Muscle layer of colon (tissue), 2 donors: ENCODE results near the gene MOK.

ENCODE experiments used
- H3K27ac ChIP-seq: one replicate; pipeline ENCODE4 v1.7.0; 2013; ENCODE audit warnings: low read depth, mild to moderate bottlenecking, low read length, moderate library complexity
- H3K27me3 ChIP-seq, 2 donors: one replicate each; pipeline ENCODE4 v1.7.0; 2013; ENCODE audit warnings: low read length in 2 of 2, mild to moderate bottlenecking in 2 of 2; ENCODE audit not compliant: insufficient read depth in 2 of 2, control insufficient read depth in 1 of 2
- H3K36me3 ChIP-seq: one replicate; pipeline ENCODE4 v1.7.0; 2013; ENCODE audit warnings: mild to moderate bottlenecking, low read length; ENCODE audit not compliant: insufficient read depth
- H3K4me1 ChIP-seq: one replicate; pipeline ENCODE4 v1.7.0; 2013; ENCODE audit warnings: mild to moderate bottlenecking, low read length; ENCODE audit not compliant: insufficient read depth
- H3K4me3 ChIP-seq, 2 donors: one replicate each; pipeline ENCODE4 v1.7.0; 2013; ENCODE audit warnings: low read length in 2 of 2, low read depth in 1 of 2, mild to moderate bottlenecking in 1 of 2, moderate library complexity in 1 of 2
- H3K9ac ChIP-seq: one replicate; pipeline ENCODE4 v1.7.0; 2013; ENCODE audit warnings: low read length
- H3K9me3 ChIP-seq: one replicate; pipeline ENCODE4 v1.7.0; 2013; ENCODE audit warnings: mild to moderate bottlenecking, low read length
- donor health status: abdominal sarcoma.
- donor health status: Adenocarcinoma of cecum.

The MOK gene

DNA sequence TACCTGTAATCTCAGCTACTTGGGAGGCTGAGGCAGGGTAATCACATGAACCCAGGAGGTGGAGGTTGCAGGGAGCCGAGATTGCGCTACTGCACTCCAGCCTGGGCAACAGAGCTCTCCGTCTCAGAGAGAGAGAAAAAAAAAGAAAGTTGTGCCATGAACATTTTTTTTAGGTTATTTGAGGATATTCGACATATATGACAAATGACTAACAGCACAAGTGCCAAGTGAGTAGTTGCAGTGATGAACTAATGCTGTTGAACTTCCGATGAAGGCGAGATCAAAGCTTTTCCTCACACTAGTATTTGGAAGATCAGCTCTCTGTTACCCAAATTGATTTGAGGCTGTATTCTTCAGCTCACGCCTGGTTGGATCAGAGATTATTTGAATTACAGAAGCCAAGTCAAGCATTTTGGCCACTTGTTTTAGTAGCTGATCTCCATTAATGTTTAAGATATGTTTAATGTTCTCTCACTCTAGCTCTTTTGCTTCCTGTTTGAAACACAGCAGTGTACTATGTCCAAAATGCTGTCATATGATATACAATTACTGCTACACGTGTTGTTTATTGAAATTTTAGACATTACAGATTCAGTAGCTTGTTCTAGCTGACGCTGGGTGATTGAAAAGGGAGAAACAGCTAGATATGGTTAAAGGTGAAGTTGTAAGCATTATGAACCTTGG, 121.9 kb downstream of the MOK start:
- Histone ChIP-seq H3K36me3 (no peaks in the 10 kb centered on the region), H3K9ac (no peak overlapping the region), H3K27me3 (no peaks in the 10 kb centered on the region), H3K27ac (no peak overlapping the region), H3K9me3 (no peaks in the 10 kb centered on the region), H3K4me3 (no peak overlapping the region), H3K4me1 (peaks cover 30% of the 10 kb centered on the region)

DNA sequence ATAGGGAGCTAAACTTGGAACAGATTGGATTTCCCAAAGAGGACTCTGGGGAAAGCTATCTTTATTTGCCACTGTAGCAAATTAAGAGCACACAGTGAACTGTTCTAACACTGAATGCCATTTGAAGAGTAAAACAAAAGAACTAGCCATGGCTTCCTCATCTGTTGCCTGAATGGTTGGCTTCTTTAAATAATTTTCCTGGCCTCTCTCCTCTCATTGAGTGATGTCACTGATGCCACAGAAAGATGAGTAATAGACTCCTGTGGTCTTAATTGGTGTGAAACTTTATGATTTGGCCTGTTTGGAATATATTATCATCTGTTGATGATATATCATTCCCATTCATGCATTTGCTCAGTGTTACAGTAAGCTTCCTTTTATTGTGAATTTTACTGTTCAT, 122.8 kb downstream of the MOK start:
- H3K36me3 ChIP-seq = no peaks in the 10 kb centered on the region
- H3K9ac ChIP-seq = no peak overlapping the region
- H3K27ac ChIP-seq = no peak overlapping the region
- peaks cover 23% of the 10 kb centered on the region for H3K4me1 ChIP-seq
- no peaks in the 10 kb centered on the region for H3K9me3 ChIP-seq
- H3K4me3 ChIP-seq = no peak overlapping the region
- H3K27me3 ChIP-seq = no peaks in the 10 kb centered on the region

DNA sequence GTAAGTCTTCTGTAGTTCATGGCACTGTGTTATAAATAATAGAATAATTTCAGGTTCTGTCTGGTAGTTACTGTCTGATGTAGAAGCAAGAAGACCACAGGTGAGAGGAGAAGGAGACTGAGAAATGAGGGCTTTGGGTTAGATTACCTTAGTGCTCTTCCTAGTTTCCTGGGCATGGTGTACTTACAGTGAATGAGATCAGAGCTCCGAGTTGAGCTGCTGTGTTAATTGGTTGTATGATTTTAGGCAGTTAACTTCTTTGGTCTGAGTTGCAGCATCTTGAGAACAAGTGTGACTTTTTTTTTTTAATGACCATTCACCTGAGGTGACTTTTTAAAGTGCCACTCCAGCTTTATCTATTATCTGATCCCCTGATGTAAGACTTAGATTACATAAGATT, 123.8 kb downstream of the MOK start:
- no peaks in the 10 kb centered on the region for H3K9me3 ChIP-seq
- H3K4me3 ChIP-seq = no peak overlapping the region
- no peaks in the 10 kb centered on the region for H3K36me3 ChIP-seq
- H3K9ac ChIP-seq = no peak overlapping the region
- H3K27ac ChIP-seq = no peak overlapping the region
- peaks cover 18% of the 10 kb centered on the region for H3K4me1 ChIP-seq
- H3K27me3 ChIP-seq = no peaks in the 10 kb centered on the region

DNA sequence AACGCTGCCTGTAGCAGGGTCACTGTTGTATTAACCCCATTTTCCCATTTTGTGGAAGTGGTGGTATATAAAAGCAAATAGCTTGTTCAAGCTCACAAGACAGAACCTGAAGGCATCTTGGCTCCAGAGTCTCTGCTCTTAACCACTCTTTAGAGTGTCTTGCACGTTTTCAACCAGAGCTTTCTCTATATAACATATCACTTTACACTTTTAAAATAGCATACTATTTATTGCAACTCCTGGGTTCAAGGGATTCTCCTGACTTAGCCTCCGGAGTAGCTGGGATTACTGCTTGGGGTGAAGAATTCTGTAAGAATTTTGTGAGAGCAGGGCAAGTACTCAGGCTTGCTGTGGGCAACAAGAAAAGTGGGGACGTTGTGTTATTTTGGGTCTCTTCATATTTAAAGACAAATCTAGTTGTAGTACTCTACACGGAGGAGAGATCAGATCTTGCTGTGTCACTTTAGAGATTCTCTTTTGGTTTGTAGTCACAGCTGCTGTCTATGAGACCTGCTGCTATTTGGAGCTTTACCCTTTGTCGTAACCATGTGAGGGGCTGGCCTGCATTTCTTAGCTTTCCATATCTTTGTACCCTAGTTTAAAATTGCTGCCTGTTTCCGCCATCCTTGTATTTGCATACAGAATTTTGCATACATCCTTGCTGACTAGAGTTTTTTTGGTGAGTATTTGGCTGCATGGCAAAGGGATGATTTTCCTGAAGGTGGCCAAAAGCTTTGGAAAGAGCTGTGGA, 124.5 kb downstream of the MOK start:
- no peaks in the 10 kb centered on the region for H3K9me3 ChIP-seq
- H3K27ac ChIP-seq = no peak overlapping the region
- no peak overlapping the region for H3K4me3 ChIP-seq
- no peaks in the 10 kb centered on the region for H3K27me3 ChIP-seq
- no peaks in the 10 kb centered on the region for H3K36me3 ChIP-seq
- peaks cover 18% of the 10 kb centered on the region for H3K4me1 ChIP-seq
- no peak overlapping the region for H3K9ac ChIP-seq
